Activated naive CD8-positive, alpha-beta T cell (primary cell): ENCODE measurements around the gene TMEM30A.

ENCODE experiments used
- H3K27ac Mint-ChIP-seq: one replicate; pipeline ENCODE4 v1.8.0; 2021; ENCODE audit warnings: mixed read lengths
- H3K27me3 Mint-ChIP-seq: one replicate; pipeline ENCODE4 v1.8.0; 2021; ENCODE audit warnings: mixed read lengths
- H3K36me3 Mint-ChIP-seq: one replicate; pipeline ENCODE4 v1.8.0; 2021; ENCODE audit warnings: mixed read lengths
- H3K4me1 Mint-ChIP-seq: one replicate; pipeline ENCODE4 v1.8.0; 2021; ENCODE audit warnings: low read depth, mixed read lengths
- H3K4me3 Mint-ChIP-seq: one replicate; pipeline ENCODE4 v1.8.0; 2021; ENCODE audit warnings: mild to moderate bottlenecking, mixed read lengths
- H3K9me3 Mint-ChIP-seq: one replicate; pipeline ENCODE4 v1.8.0; 2021; ENCODE audit warnings: low read depth, mixed read lengths

TMEM30A gene

GRCh38 chr6:75301537-75301936 lies 16.9 kb upstream of the TMEM30A start:
- Mint-ChIP-seq H3K27me3 (no peaks in the 10 kb centered on the region), H3K9me3 (no peaks in the 10 kb centered on the region), H3K36me3 (no peaks in the 10 kb centered on the region), H3K4me3 (no peak overlapping the region), H3K27ac (no peak overlapping the region), H3K4me1 (no peaks in the 10 kb centered on the region)

GRCh38 chr6:75301088-75301487 lies 16.5 kb upstream of the TMEM30A start:
- H3K36me3 Mint-ChIP-seq: no peaks in the 10 kb centered on the region
- H3K4me1 Mint-ChIP-seq: no peaks in the 10 kb centered on the region
- H3K27ac Mint-ChIP-seq: no peak overlapping the region
- no peaks in the 10 kb centered on the region for H3K27me3 Mint-ChIP-seq
- H3K4me3 Mint-ChIP-seq: no peak overlapping the region
- H3K9me3 Mint-ChIP-seq: no peaks in the 10 kb centered on the region

- Mint-ChIP-seq H3K4me3 (no peak overlapping the region), H3K36me3 (no peaks in the 10 kb centered on the region), H3K4me1 (no peaks in the 10 kb centered on the region), H3K9me3 (no peaks in the 10 kb centered on the region), H3K27ac (no peak overlapping the region), H3K27me3 (no peaks in the 10 kb centered on the region)
Observed at GRCh38 chr6:75300531-75300855, 15.9 kb upstream of the TMEM30A start.

- Mint-ChIP-seq H3K27me3 (no peaks in the 10 kb centered on the region), H3K4me3 (no peak overlapping the region), H3K9me3 (no peaks in the 10 kb centered on the region), H3K36me3 (no peaks in the 10 kb centered on the region), H3K4me1 (no peaks in the 10 kb centered on the region), H3K27ac (no peak overlapping the region)
Observed at GRCh38 chr6:75299801-75300530, 15.4 kb upstream of the TMEM30A start.

- no peak overlapping the region for H3K27ac Mint-ChIP-seq
- H3K9me3 Mint-ChIP-seq: no peaks in the 10 kb centered on the region
- no peak overlapping the region for H3K4me3 Mint-ChIP-seq
- H3K36me3 Mint-ChIP-seq: no peaks in the 10 kb centered on the region
- no peaks in the 10 kb centered on the region for H3K4me1 Mint-ChIP-seq
- no peaks in the 10 kb centered on the region for H3K27me3 Mint-ChIP-seq
Observed at GRCh38 chr6:75296811-75297779, 12.5 kb upstream of the TMEM30A start.

GRCh38 chr6:75292555-75292954 lies 8.0 kb upstream of the TMEM30A start:
- H3K4me1 Mint-ChIP-seq: peaks cover 9% of the 10 kb centered on the region
- H3K9me3 Mint-ChIP-seq: no peaks in the 10 kb centered on the region
- H3K4me3 Mint-ChIP-seq: no peak overlapping the region
- no peaks in the 10 kb centered on the region for H3K36me3 Mint-ChIP-seq
- H3K27me3 Mint-ChIP-seq: no peaks in the 10 kb centered on the region
- no peak overlapping the region for H3K27ac Mint-ChIP-seq

GRCh38 chr6:75291744-75292143 lies 7.2 kb upstream of the TMEM30A start:
- no peak overlapping the region for H3K27ac Mint-ChIP-seq
- H3K36me3 Mint-ChIP-seq: no peaks in the 10 kb centered on the region
- H3K4me1 Mint-ChIP-seq: peaks cover 17% of the 10 kb centered on the region
- no peak overlapping the region for H3K4me3 Mint-ChIP-seq
- no peaks in the 10 kb centered on the region for H3K27me3 Mint-ChIP-seq
- no peaks in the 10 kb centered on the region for H3K9me3 Mint-ChIP-seq

GRCh38 chr6:75291331-75291730 lies 6.7 kb upstream of the TMEM30A start:
- Mint-ChIP-seq H3K4me3 (no peak overlapping the region), H3K36me3 (no peaks in the 10 kb centered on the region), H3K27me3 (no peaks in the 10 kb centered on the region), H3K27ac (no peak overlapping the region), H3K4me1 (peaks cover 21% of the 10 kb centered on the region), H3K9me3 (no peaks in the 10 kb centered on the region)

- Mint-ChIP-seq H3K4me1 (peaks cover 24% of the 10 kb centered on the region), H3K27ac (no peak overlapping the region), H3K36me3 (no peaks in the 10 kb centered on the region), H3K4me3 (no peak overlapping the region), H3K27me3 (no peaks in the 10 kb centered on the region), H3K9me3 (no peaks in the 10 kb centered on the region)
Observed at GRCh38 chr6:75290136-75290945, 5.7 kb upstream of the TMEM30A start.

GRCh38 chr6:75288023-75288422 lies 3.4 kb upstream of the TMEM30A start:
- Mint-ChIP-seq H3K27me3 (no peaks in the 10 kb centered on the region), H3K27ac (no peak overlapping the region), H3K9me3 (no peaks in the 10 kb centered on the region), H3K4me3 (no peak overlapping the region), H3K36me3 (no peaks in the 10 kb centered on the region), H3K4me1 (peaks cover 24% of the 10 kb centered on the region)

GRCh38 chr6:75287424-75287823 lies 2.8 kb upstream of the TMEM30A start:
- no peak overlapping the region for H3K4me3 Mint-ChIP-seq
- peaks cover 28% of the 10 kb centered on the region for H3K4me1 Mint-ChIP-seq
- peak overlapping the region; percentile 78 for H3K27ac Mint-ChIP-seq
- H3K27me3 Mint-ChIP-seq: no peaks in the 10 kb centered on the region
- no peaks in the 10 kb centered on the region for H3K36me3 Mint-ChIP-seq
- no peaks in the 10 kb centered on the region for H3K9me3 Mint-ChIP-seq

GRCh38 chr6:75286955-75287354 lies 2.4 kb upstream of the TMEM30A start:
- Mint-ChIP-seq H3K9me3 (no peaks in the 10 kb centered on the region), H3K4me3 (no peak overlapping the region), H3K27me3 (no peaks in the 10 kb centered on the region), H3K4me1 (peaks cover 31% of the 10 kb centered on the region), H3K27ac (peak overlapping the region; percentile 64), H3K36me3 (no peaks in the 10 kb centered on the region)

GRCh38 chr6:75285283-75285639 lies 669 bp upstream of the TMEM30A start:
- Mint-ChIP-seq H3K27ac (no peak overlapping the region), H3K36me3 (no peaks in the 10 kb centered on the region), H3K9me3 (no peaks in the 10 kb centered on the region), H3K4me1 (peaks cover 44% of the 10 kb centered on the region), H3K27me3 (no peaks in the 10 kb centered on the region), H3K4me3 (no peak overlapping the region)

GRCh38 chr6:75283907-75284631 lies 523 bp downstream of the TMEM30A start:
- no peaks in the 10 kb centered on the region for H3K27me3 Mint-ChIP-seq
- no peak overlapping the region for H3K27ac Mint-ChIP-seq
- H3K9me3 Mint-ChIP-seq: no peaks in the 10 kb centered on the region
- peaks cover 55% of the 10 kb centered on the region for H3K4me1 Mint-ChIP-seq
- no peak overlapping the region for H3K4me3 Mint-ChIP-seq
- no peaks in the 10 kb centered on the region for H3K36me3 Mint-ChIP-seq
